Caco-2 (cell line): ENCODE data around the gene C1QA. TPM values are rescaled to one million over a fixed set of nuclear protein-coding genes. Genes with fewer than 3 reads are reported as not detected.

Experiments
- BruUV-seq: library from RNA; stranded (reverse); fragments of 400-500 nt; replicated peaks from 2 replicates; lab custom pipeline; 2021; lab: Mats Ljungman, UMichigan
- CTCF ChIA-PET: fragments of 300-600 bp; sonication (Branson Sonifier 250); formaldehyde crosslinking; loops from one replicate; lab custom pipeline; 2022; ENCODE audit warnings: antibody characterized with exemption; lab: Charles Lee
- POLR2A ChIA-PET: fragments of 300-600 bp; sonication (Branson Sonifier 250); formaldehyde crosslinking; loops from one replicate; lab custom pipeline; 2022; ENCODE audit warnings: antibody characterized with exemption; lab: Charles Lee
- DNase-seq, 2 experiments: peaks; one replicate each; pipeline versions ENCODE4 v3.0.0 to v3.0.0-alpha.2; 2020 to 2022
- H3K27me3 ChIP-seq: replicated peaks from 2 replicates; pipeline ENCODE4 v1.6.0; 2011; ENCODE audit warnings: low read length; ENCODE audit not compliant: control insufficient read depth, insufficient read depth
- H3K36me3 ChIP-seq: 2 replicates; pipeline ENCODE4 v1.5.1; 2011; ENCODE audit warnings: low read length; ENCODE audit not compliant: control insufficient read depth, insufficient read depth
- H3K4me1 ChIP-seq: fragments of 250-450 bp; sonication (Bioruptor Pico); 2 replicates; pipeline ENCODE4 v1.5.1; 2020; ENCODE audit warnings: mild to moderate bottlenecking
- H3K4me3 ChIP-seq: 2 replicates; pipeline ENCODE4 v1.5.1; 2011; ENCODE audit warnings: low read depth, mild to moderate bottlenecking, control low read depth, low read length
- H3K9me3 ChIP-seq: fragments of 250-450 bp; sonication (Bioruptor Pico); 2 replicates; pipeline ENCODE4 v1.5.1; 2020; ENCODE audit warnings: mild to moderate bottlenecking, moderate library complexity
- H3K27ac Mint-ChIP-seq: one replicate; pipeline ENCODE4 v1.8.0; 2022; ENCODE audit warnings: mixed read lengths; ENCODE audit not compliant: unreplicated experiment
- H3K27me3 Mint-ChIP-seq: one replicate; pipeline ENCODE4 v1.8.0; 2022; ENCODE audit warnings: mixed read lengths; ENCODE audit not compliant: insufficient read depth, unreplicated experiment
- H3K36me3 Mint-ChIP-seq: one replicate; pipeline ENCODE4 v1.8.0; 2022; ENCODE audit warnings: mild to moderate bottlenecking, mixed read lengths; ENCODE audit not compliant: insufficient read depth, unreplicated experiment
- H3K4me1 Mint-ChIP-seq: one replicate; pipeline ENCODE4 v1.8.0; 2022; ENCODE audit warnings: low read depth, mixed read lengths; ENCODE audit not compliant: unreplicated experiment
- H3K4me3 Mint-ChIP-seq: one replicate; pipeline ENCODE4 v1.8.0; 2022; ENCODE audit warnings: mild to moderate bottlenecking, moderate library complexity, mixed read lengths; ENCODE audit not compliant: unreplicated experiment
- H3K9me3 Mint-ChIP-seq: one replicate; pipeline ENCODE4 v1.8.0; 2022; ENCODE audit warnings: mixed read lengths; ENCODE audit not compliant: unreplicated experiment
- CTCF ChIP-seq, 2 experiments: fragments of 200-600 bp in 1 of 2; IDR thresholded peaks; 1 replicate in 1 of 2; 2 replicates in 1 of 2; pipeline versions ENCODE4 v1.5.1 to v1.8.0; 2011 to 2022; ENCODE audit warnings: antibody characterized with exemption in 1 of 2, control low read depth in 1 of 2, inconsistent platforms in 1 of 2, low read depth in 1 of 2, low read length in 1 of 2, mild to moderate bottlenecking in 1 of 2, moderate library complexity in 1 of 2; ENCODE audit not compliant: insufficient read depth in 1 of 2, severe bottlenecking in 1 of 2, unreplicated experiment in 1 of 2
- intact Hi-C: fragments of 100-400 bp; cut with micrococcal nuclease; formaldehyde crosslinking; loops from one replicate; pipeline ENCODE4 v1.10.0; 2022; ENCODE audit not compliant: unreplicated experiment
- total RNA-seq: library from RNA; stranded (reverse); gene quantifications from 2 replicates; pipeline ENCODE4 v1.2.3, GENCODE V29; 2022

The C1QA gene
- total RNA-seq, 1 experiment from 2014 or later, result not detected

DNA sequence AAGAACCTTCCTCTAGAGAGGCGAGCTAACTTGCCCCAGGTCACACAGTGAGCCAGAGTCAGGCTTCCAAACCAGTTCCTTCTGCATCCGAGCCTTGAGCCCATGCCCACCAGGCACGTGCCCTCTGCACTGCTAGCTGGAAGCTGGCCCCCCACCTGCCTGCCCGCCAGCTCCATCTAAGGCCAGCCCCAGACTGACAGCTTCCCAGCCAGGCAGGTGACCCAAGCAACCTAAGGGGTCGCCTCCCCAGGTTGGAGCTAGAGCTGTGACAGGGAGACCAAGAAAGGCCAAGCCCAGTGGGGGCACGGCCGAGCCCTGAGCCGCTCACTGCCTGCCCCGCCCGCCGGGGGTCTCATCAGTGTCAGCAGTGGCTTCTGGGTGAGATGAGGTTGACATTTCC lies 19.9 kb upstream of the C1QA start:
- DNase-seq, result no peak
- Histone ChIP-seq H3K27me3 (no peaks in the 10 kb centered on the region; the same call in 1 of the 2 replicates), H3K4me3 (no peak overlapping the region), H3K9me3 (no peaks in the 10 kb centered on the region), H3K36me3 (no peaks in the 10 kb centered on the region), H3K4me1 (no peaks in the 10 kb centered on the region)
- intact Hi-C loops, result no loop called here
- H3K9me3 Mint-ChIP-seq, result no peaks in the 10 kb centered on the region
- no peak overlapping the region for H3K4me3 Mint-ChIP-seq
- TF ChIP-seq CTCF (IDR thresholded peaks at IDR 0.05; ENCODE audit: insufficient read depth in 1 of 2, low read depth in 1 of 2, low read length in 1 of 2, severe bottlenecking in 1 of 2, unreplicated experiment in 1 of 2), result no peak
- peaks cover 20% of the 10 kb centered on the region for H3K27me3 Mint-ChIP-seq
- H3K27ac Mint-ChIP-seq, result no peak overlapping the region
- no peaks in the 10 kb centered on the region for H3K4me1 Mint-ChIP-seq
- no peaks in the 10 kb centered on the region for H3K36me3 Mint-ChIP-seq
- ChIA-PET POLR2A (no interaction called here), CTCF (no interaction called here)
- BruUV-seq, result no TSS peak

DNA sequence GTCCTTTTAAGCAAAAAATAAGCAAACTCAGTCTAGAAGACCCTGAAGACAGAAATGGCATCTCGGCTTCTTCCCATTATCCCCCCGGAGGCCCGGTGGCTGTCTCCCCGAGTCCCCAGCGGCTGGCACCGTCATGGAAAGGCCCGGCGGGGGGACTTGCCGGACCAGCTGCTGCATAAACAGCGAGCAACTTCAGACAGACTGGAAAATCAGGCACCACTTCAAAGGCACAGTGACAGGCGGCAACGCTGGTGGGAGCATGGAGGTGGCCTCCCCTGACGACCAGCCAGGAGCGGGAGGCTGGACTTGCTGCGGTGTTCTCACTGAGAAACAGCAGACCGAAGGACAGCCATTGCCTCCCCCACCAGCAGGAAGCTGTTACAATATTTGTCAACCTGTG lies 18.4 kb upstream of the C1QA start:
- no peaks in the 10 kb centered on the region for H3K36me3 Mint-ChIP-seq
- H3K36me3 ChIP-seq, result no peaks in the 10 kb centered on the region
- no TSS peak for BruUV-seq
- H3K9me3 ChIP-seq, result no peaks in the 10 kb centered on the region
- intact Hi-C loops, result no loop called here
- peaks cover 20% of the 10 kb centered on the region for H3K27me3 Mint-ChIP-seq
- no peak for DNase-seq
- no peaks in the 10 kb centered on the region for H3K9me3 Mint-ChIP-seq
- ChIA-PET CTCF (no interaction called here), POLR2A (no interaction called here)
- H3K27ac Mint-ChIP-seq, result no peak overlapping the region
- no peaks in the 10 kb centered on the region; the same call in 1 of the 2 replicates for H3K27me3 ChIP-seq
- no peak overlapping the region for H3K4me3 Mint-ChIP-seq
- no peak for TF ChIP-seq CTCF (IDR thresholded peaks at IDR 0.05; ENCODE audit: insufficient read depth in 1 of 2, low read depth in 1 of 2, low read length in 1 of 2, severe bottlenecking in 1 of 2, unreplicated experiment in 1 of 2)
- H3K4me1 ChIP-seq, result no peaks in the 10 kb centered on the region
- no peaks in the 10 kb centered on the region for H3K4me1 Mint-ChIP-seq
- no peak overlapping the region for H3K4me3 ChIP-seq

DNA sequence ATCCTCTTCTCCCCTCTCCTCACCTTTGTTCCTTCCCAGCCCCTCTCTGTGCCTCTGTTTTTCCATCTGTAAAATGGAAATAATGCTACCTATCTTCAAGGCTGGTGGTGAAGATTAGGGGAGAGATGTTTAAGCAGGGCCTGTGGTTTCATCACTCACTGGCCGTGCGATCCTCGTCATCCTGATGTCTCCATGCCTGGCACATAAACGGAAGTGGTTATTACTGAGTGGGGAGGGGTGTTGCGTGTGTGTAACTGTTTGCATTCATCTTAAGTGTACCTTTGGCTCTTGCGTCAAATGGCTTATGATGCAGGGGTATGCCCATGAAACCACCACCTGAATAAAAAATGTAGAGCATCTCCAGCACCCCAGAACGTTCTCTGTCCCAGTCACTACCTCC lies 17.2 kb upstream of the C1QA start:
- POLR2A ChIA-PET, result no interaction called here
- intact Hi-C loops, result no loop called here
- no peak overlapping the region for H3K4me3 ChIP-seq
- no peak for DNase-seq
- H3K27me3 ChIP-seq, result no peaks in the 10 kb centered on the region; the same call in 1 of the 2 replicates
- BruUV-seq, result no TSS peak
- TF ChIP-seq CTCF (IDR thresholded peaks at IDR 0.05; ENCODE audit: insufficient read depth in 1 of 2, low read depth in 1 of 2, low read length in 1 of 2, severe bottlenecking in 1 of 2, unreplicated experiment in 1 of 2), result no peak
- no peaks in the 10 kb centered on the region for H3K4me1 ChIP-seq
- Mint-ChIP-seq H3K4me1 (no peaks in the 10 kb centered on the region), H3K4me3 (no peak overlapping the region), H3K27me3 (peaks cover 21% of the 10 kb centered on the region), H3K27ac (no peak overlapping the region), H3K9me3 (no peaks in the 10 kb centered on the region), H3K36me3 (no peaks in the 10 kb centered on the region)
- CTCF ChIA-PET, result no interaction called here
- H3K9me3 ChIP-seq, result no peaks in the 10 kb centered on the region
- no peaks in the 10 kb centered on the region for H3K36me3 ChIP-seq
